GM21367 (cell line): Measurements from ENCODE around the gene ADCY2.
"Not testable (repeated sequence)": the region's sequence is repeated elsewhere in the genome, so short reads cannot be mapped to it uniquely, and the experiment has no call there.

Experiments used
- ATAC-seq: cut with Tn5 transposase; IDR thresholded peaks from one replicate; pipeline ENCODE4 v1.9.1; 2021; ENCODE audit not compliant: unreplicated experiment

ADCY2 gene

GRCh38 chr5:7395432-7395946 lies 449 bp upstream of the ADCY2 start:
- ATAC-seq, result no peak

- no peak for ATAC-seq
Observed at GRCh38 chr5:7396713-7397454, 946 bp downstream of the ADCY2 start.

GRCh38 chr5:7397937-7398336 lies 2.0 kb downstream of the ADCY2 start:
- ATAC-seq, result no peak

GRCh38 chr5:7398596-7399280 lies 2.8 kb downstream of the ADCY2 start:
- no peak for ATAC-seq

- no peak for ATAC-seq
Observed at GRCh38 chr5:7405277-7405676, 9.3 kb downstream of the ADCY2 start.

- ATAC-seq, result no peak
Observed at GRCh38 chr5:7410936-7411511, 15.1 kb downstream of the ADCY2 start.

GRCh38 chr5:7412409-7412808 lies 16.5 kb downstream of the ADCY2 start:
- ATAC-seq, result no peak

GRCh38 chr5:7415123-7415522 lies 19.2 kb downstream of the ADCY2 start:
- no peak for ATAC-seq

GRCh38 chr5:7415587-7416535 lies 19.9 kb downstream of the ADCY2 start:
- no peak for ATAC-seq

GRCh38 chr5:7418276-7418675 lies 22.3 kb downstream of the ADCY2 start:
- ATAC-seq, result no peak

- no peak for ATAC-seq
Observed at GRCh38 chr5:7419367-7419766, 23.4 kb downstream of the ADCY2 start.

- ATAC-seq, result no peak
Observed at GRCh38 chr5:7419846-7420245, 23.9 kb downstream of the ADCY2 start.

GRCh38 chr5:7420510-7421280 lies 24.8 kb downstream of the ADCY2 start:
- no peak for ATAC-seq

- ATAC-seq, result no peak
Observed at GRCh38 chr5:7422316-7423106, 26.6 kb downstream of the ADCY2 start.

- not testable (repeated sequence) for ATAC-seq
Observed at GRCh38 chr5:7423231-7423630, 27.3 kb downstream of the ADCY2 start.

GRCh38 chr5:7425830-7426229 lies 29.9 kb downstream of the ADCY2 start:
- no peak for ATAC-seq

GRCh38 chr5:7426284-7426683 lies 30.3 kb downstream of the ADCY2 start:
- no peak for ATAC-seq

GRCh38 chr5:7434914-7435313 lies 39.0 kb downstream of the ADCY2 start:
- no peak for ATAC-seq

- no peak for ATAC-seq
Observed at GRCh38 chr5:7435503-7435902, 39.6 kb downstream of the ADCY2 start.
